Esophagus muscularis mucosa (tissue), 4 donors: ENCODE measurements around the gene YOD1. TPM values are rescaled to one million over a fixed set of nuclear protein-coding genes. Genes with fewer than 3 reads are reported as not detected.

Experiments
- DNase-seq: peaks from one replicate; pipeline ENCODE4 v3.0.0-alpha.2; 2017; ENCODE audit errors: extremely low spot score
- H3K27ac ChIP-seq, 4 donors: fragments of 200-600 bp; sonication (generic); replicated peaks in 1 of 4; 1 replicate in 3 of 4; 2 replicates in 1 of 4; pipeline ENCODE4 v1.5.1; 2016 to 2019; ENCODE audit warnings: mild to moderate bottlenecking in 1 of 4
- H3K27me3 ChIP-seq, 4 donors: fragments of 200-600 bp; sonication (generic); one replicate each; pipeline versions ENCODE4 v1.5.1 to v1.6.0; 2016 to 2019
- H3K36me3 ChIP-seq, 4 donors: fragments of 200-600 bp; sonication (generic); one replicate each; pipeline ENCODE4 v1.5.1; 2016 to 2019
- H3K4me1 ChIP-seq, 4 donors: fragments of 200-600 bp; sonication (generic); one replicate each; pipeline ENCODE4 v1.5.1; 2016 to 2019
- H3K4me3 ChIP-seq, 4 donors: fragments of 200-600 bp; sonication (generic); 1 replicate in 2 of 4; 2 replicates in 2 of 4; pipeline ENCODE4 v1.5.1; 2016 to 2019; ENCODE audit warnings: mild to moderate bottlenecking in 4 of 4, moderate library complexity in 1 of 4
- H3K9me3 ChIP-seq, 4 donors: fragments of 200-600 bp; sonication (generic); 1 replicate in 3 of 4; 2 replicates in 1 of 4; pipeline ENCODE4 v1.5.1; 2016 to 2019
- CTCF ChIP-seq, 3 experiments: fragments of 200-600 bp in 2 of 3; fragments of 450-650 bp in 1 of 3; sonication (generic) in 2 of 3; IDR thresholded peaks; one replicate each; pipeline ENCODE4 v1.5.1; 2017 to 2019; ENCODE audit warnings: antibody characterized with exemption in 3 of 3, mild to moderate bottlenecking in 2 of 3, moderate library complexity in 1 of 3
- EP300 ChIP-seq: sonication (generic); formaldehyde crosslinking; IDR thresholded peaks from one replicate; pipeline ENCODE4 v1.6.1; 2017; ENCODE audit warnings: antibody characterized with exemption
- POLR2A ChIP-seq: fragments of 450-650 bp; IDR thresholded peaks from one replicate; pipeline ENCODE4 v1.6.1; 2017; ENCODE audit warnings: antibody characterized with exemption, moderate library complexity, mild to moderate bottlenecking, low read depth
- POLR2AphosphoS5 ChIP-seq, 2 donors: sonication (generic); formaldehyde crosslinking; IDR thresholded peaks; one replicate each; pipeline ENCODE4 v1.6.1; 2017; ENCODE audit warnings: antibody characterized with exemption in 2 of 2
- whole genome bisulfite sequencing: methylation state at CpG from one replicate; pipeline ENCODE4 v1.1.5; 2018; 5-methylcytosine and 5-hydroxymethylcytosine counted together
- intact Hi-C: fragments of 100-400 bp; cut with DNase I; formaldehyde crosslinking; loops from one replicate; pipeline ENCODE4 v1.15.1; 2023
- total RNA-seq, 4 donors: library from RNA; depleted of rRNA; stranded (reverse); fragments of >200 nt; gene quantifications; one replicate each; pipeline versions ENCODE4 v1.1.0 to v1.2.1, GENCODE V29; 2016

The YOD1 gene
- total RNA-seq, 4 donors from 2014 or later = 6.3 to 8.5 (median 7.2) TPM

GRCh38 chr1:207024202-207025145 is 26.5 kb downstream of the YOD1 start:
- H3K27ac ChIP-seq = peak overlapping the region; percentile 29 to 76 (median 54)

GRCh38 chr1:207022996-207023679 is 27.9 kb downstream of the YOD1 start:
- TF ChIP-seq EP300 (no peak), POLR2A (no peak), POLR2AphosphoS5 (IDR thresholded peaks at IDR 0.05) (no peak), CTCF (IDR thresholded peaks at IDR 0.05) (no peak)
- peak; percentile 64 for DNase-seq
- no peak overlapping the region for H3K27ac ChIP-seq
- H3K4me1 ChIP-seq = peaks cover 28 to 39% (median 32%) of the 10 kb centered on the region in 4 donors
- WGBS = 98% methylated on average over 5 of the region's 8 CpGs
- no peaks in the 10 kb centered on the region for H3K27me3 ChIP-seq
- H3K4me3 ChIP-seq = no peak overlapping the region
- H3K36me3 ChIP-seq = no peaks in the 10 kb centered on the region
- intact Hi-C loops = no loop called here
- H3K9me3 ChIP-seq = no peaks in the 10 kb centered on the region

More at GRCh38 chr1:207024202-207025145, 26.5 kb downstream of the YOD1 start:
- H3K4me1 ChIP-seq = peaks cover 28 to 39% (median 32%) of the 10 kb centered on the region in 4 donors
- no peaks in the 10 kb centered on the region for H3K9me3 ChIP-seq
- H3K4me3 ChIP-seq = no peak overlapping the region
- intact Hi-C loops = no loop called here
- no peaks in the 10 kb centered on the region for H3K36me3 ChIP-seq
- 66% methylated on average over 11 of the region's 18 CpGs for WGBS
- DNase-seq = no peak
- H3K27me3 ChIP-seq = no peaks in the 10 kb centered on the region
- TF ChIP-seq POLR2AphosphoS5 (IDR thresholded peaks at IDR 0.05) = no peak
- TF ChIP-seq CTCF (IDR thresholded peaks at IDR 0.05) = no peak
- no peak for TF ChIP-seq POLR2A
- no peak for TF ChIP-seq EP300

GRCh38 chr1:207021876-207022596 is 29.0 kb downstream of the YOD1 start:
- Histone ChIP-seq H3K4me1 (peaks cover 26 to 39% (median 32%) of the 10 kb centered on the region in 4 donors), H3K9me3 (no peaks in the 10 kb centered on the region), H3K27ac (no peak overlapping the region), H3K27me3 (no peaks in the 10 kb centered on the region), H3K36me3 (no peaks in the 10 kb centered on the region), H3K4me3 (no peak overlapping the region)
- TF ChIP-seq POLR2A = no peak
- DNase-seq = peak; percentile 75
- intact Hi-C loops = no loop called here
- WGBS = 96% methylated on average over 4 of the region's 15 CpGs

GRCh38 chr1:207021139-207021861 is 29.7 kb downstream of the YOD1 start:
- H3K4me1 ChIP-seq = peaks cover 22 to 34% (median 25%) of the 10 kb centered on the region in 4 donors
- H3K36me3 ChIP-seq = no peaks in the 10 kb centered on the region
- TF ChIP-seq CTCF (IDR thresholded peaks at IDR 0.05) = no peak
- TF ChIP-seq POLR2A = no peak
- no peak for TF ChIP-seq POLR2AphosphoS5 (IDR thresholded peaks at IDR 0.05)
- TF ChIP-seq EP300 = no peak
- no peak overlapping the region for H3K4me3 ChIP-seq
- H3K9me3 ChIP-seq = no peaks in the 10 kb centered on the region
- intact Hi-C loops = no loop called here
- DNase-seq = peak; percentile 66
- WGBS = 92% methylated on average over 8 of the region's 8 CpGs
- H3K27me3 ChIP-seq = no peaks in the 10 kb centered on the region
- H3K27ac ChIP-seq = no peak overlapping the region
